ENCODE results near the gene PITHD1. TPM values are rescaled to one million over a fixed set of nuclear protein-coding genes. Genes with fewer than 3 reads are reported as not detected.

Gene PITHD1
- total and polyA plus RNA-seq, 2 of the 8 experiments (the other 6 are each of a cell fraction or from before 2014, with no cell fraction given): 67.4 to 68.8 TPM

GRCh38 chr1:23800400-23801337 lies 22.5 kb downstream of the PITHD1 start, which contains the start of gene GALE:
GALE (minus strand) TSS chr1:23800754; CDS start chr1:23799007, 1,747 bp downstream.
- Histone ChIP-seq H3K79me1 (ENCODE audit: low read depth, low read length) (no peaks in the 10 kb centered on the region), H3K4me3 (ENCODE audit: extremely low read depth in 1 of 4, insufficient read depth in 2 of 4, low read depth in 3 of 4, low read length in 4 of 4) (peak within 1 kb of the TSS; percentile 57 to 81 (median 70)), H2BK120ac (replicated peaks; ENCODE audit: low read depth, low read length) (peak within 1 kb of the TSS; percentile 69), H4K8ac (ENCODE audit: extremely low read depth, insufficient read depth, low read length) (peak within 1 kb of the TSS; percentile 28), H2BK5ac (ENCODE audit: low read depth, low read length) (peak within 1 kb of the TSS; percentile 79; the same call in 1 of the 2 replicates), H4K5ac (ENCODE audit: insufficient read length, low read depth, low read length) (peak within 1 kb of the TSS; percentile 21), H3K56ac (replicated peaks; ENCODE audit: insufficient read length, low read depth, low read length) (peak within 1 kb of the TSS; percentile 52), H2BK15ac (ENCODE audit: low read length) (0 out of 2 replicates have a peak within 1 kb of the TSS, but pooled peaks have one; percentile 72), H3K9me3 (ENCODE audit: insufficient read depth in 2 of 2, low read depth in 1 of 2, low read length in 1 of 2) (no peaks in the 10 kb centered on the region), H3K27me3 (replicated peaks in 1 of 4; ENCODE audit: control insufficient read depth in 3 of 4, extremely low read depth in 1 of 4, insufficient read depth in 3 of 4, low read length in 3 of 4) (no peaks in the 10 kb centered on the region; a peak in 1 of 7 replicates), H2AK5ac (ENCODE audit: low read depth, low read length) (no peak within 1 kb of the TSS), H4K91ac (replicated peaks; ENCODE audit: insufficient read length, low read length) (peak within 1 kb of the TSS; percentile 79), H3K9ac (replicated peaks in 1 of 4; ENCODE audit: extremely low read depth in 1 of 4, low read depth in 3 of 4, low read length in 3 of 4) (peak within 1 kb of the TSS; percentile 33 to 82 (median 45)), H3K27ac (ENCODE audit: low read depth, low read length) (no peak within 1 kb of the TSS), H3K14ac (ENCODE audit: insufficient read length) (no peak within 1 kb of the TSS), H3K4ac (replicated peaks; ENCODE audit: insufficient read length, low read depth, low read length) (no peak within 1 kb of the TSS), H3K79me2 (ENCODE audit: control insufficient read depth in 1 of 2, insufficient read depth in 2 of 2, low read length in 2 of 2) (no peaks in the 10 kb centered on the region), H3K23me2 (ENCODE audit: low read depth, low read length) (peaks cover 16% of the 10 kb centered on the region), H3K36me3 (ENCODE audit: control insufficient read depth in 2 of 4, insufficient read depth in 4 of 4, low read length in 3 of 4) (peaks cover 6 to 18% (median 14%) of the 10 kb centered on the region in 4 experiments; a peak in 5 of 8 replicates), H3K4me2 (ENCODE audit: insufficient read depth in 1 of 2, low read depth in 2 of 2, low read length in 2 of 2) (peak within 1 kb of the TSS; percentile 89 to 95), H2AFZ (ENCODE audit: low read length) (no peak within 1 kb of the TSS), H3K4me1 (replicated peaks in 1 of 4; ENCODE audit: control insufficient read depth in 3 of 4, insufficient read depth in 4 of 4, low read length in 3 of 4) (peaks cover 0 to 12% (median 9%) of the 10 kb centered on the region in 4 experiments; a peak in 5 of 7 replicates), H3K18ac (ENCODE audit: extremely low read depth, low read length) (peak within 1 kb of the TSS; percentile 53), H2BK20ac (ENCODE audit: low read length) (no peak within 1 kb of the TSS), H2BK12ac (ENCODE audit: low read depth, low read length) (peak within 1 kb of the TSS; percentile 53; the same call in 1 of the 2 replicates), H3K23ac (ENCODE audit: insufficient read length) (no peak within 1 kb of the TSS), H4K20me1 (replicated peaks in 1 of 2; ENCODE audit: control insufficient read depth in 1 of 2, insufficient read depth in 2 of 2, low read length in 2 of 2) (peaks cover 2 to 6% of the 10 kb centered on the region in 2 experiments)
- DNase-seq (ENCODE audit: low read depth in 1 of 2, low spot score in 2 of 2) (peak in 1 of 2 experiments; percentile 84), FAIRE-seq (no peak)
- POLR2A ChIA-PET (ENCODE audit: partially characterized antibody): interaction anchor here (0.6 to 16.2 kb wide), 13 partner anchors 10 to 159 kb away, joined by 3 to 192 read pairs (median 4); partner anchors contain the start of genes HMGCL, LYPLA2, PITHD1 and PNRC2
- CTCF ChIA-PET (ENCODE audit: partially characterized antibody): interaction anchor here (0.6 to 5.3 kb wide), 13 partner anchors 10 to 143 kb away, joined by 3 to 66 read pairs (median 6); partner anchors contain the start of gene PITHD1
- WGBS, 2 experiments (ENCODE audit: extremely low coverage in 1 of 2, insufficient coverage in 1 of 2, insufficient read length in 1 of 2, insufficient replicate concordance in 2 of 2, low coverage in 1 of 2, low lambda C conversion rate in 2 of 2, missing lambda C conversion rate in 1 of 2): 2% methylated on average over 44 of the region's 82 CpGs; no CpG with 5 or more reads in 1 of the 2 experiments
- peak in 1 of 2 experiments; percentile 60; a peak in 1 of 4 replicates for TF ChIP-seq SIN3A (conservative IDR thresholded peaks at IDR 0.05 in 1 of 2, IDR thresholded peaks at IDR 0.05 in 1 of 2; ENCODE audit: low read depth in 1 of 2, low read length in 2 of 2)
- TF ChIP-seq CEBPB (IDR thresholded peaks at IDR 0.05; ENCODE audit: low read depth, low read length): no peak
- TF ChIP-seq RAD21 (IDR thresholded peaks at IDR 0.05 in 1 of 2, conservative IDR thresholded peaks at IDR 0.05 in 1 of 2; ENCODE audit: low read depth in 2 of 2, low read length in 2 of 2): no peak
- TF ChIP-seq, protein P1, sequence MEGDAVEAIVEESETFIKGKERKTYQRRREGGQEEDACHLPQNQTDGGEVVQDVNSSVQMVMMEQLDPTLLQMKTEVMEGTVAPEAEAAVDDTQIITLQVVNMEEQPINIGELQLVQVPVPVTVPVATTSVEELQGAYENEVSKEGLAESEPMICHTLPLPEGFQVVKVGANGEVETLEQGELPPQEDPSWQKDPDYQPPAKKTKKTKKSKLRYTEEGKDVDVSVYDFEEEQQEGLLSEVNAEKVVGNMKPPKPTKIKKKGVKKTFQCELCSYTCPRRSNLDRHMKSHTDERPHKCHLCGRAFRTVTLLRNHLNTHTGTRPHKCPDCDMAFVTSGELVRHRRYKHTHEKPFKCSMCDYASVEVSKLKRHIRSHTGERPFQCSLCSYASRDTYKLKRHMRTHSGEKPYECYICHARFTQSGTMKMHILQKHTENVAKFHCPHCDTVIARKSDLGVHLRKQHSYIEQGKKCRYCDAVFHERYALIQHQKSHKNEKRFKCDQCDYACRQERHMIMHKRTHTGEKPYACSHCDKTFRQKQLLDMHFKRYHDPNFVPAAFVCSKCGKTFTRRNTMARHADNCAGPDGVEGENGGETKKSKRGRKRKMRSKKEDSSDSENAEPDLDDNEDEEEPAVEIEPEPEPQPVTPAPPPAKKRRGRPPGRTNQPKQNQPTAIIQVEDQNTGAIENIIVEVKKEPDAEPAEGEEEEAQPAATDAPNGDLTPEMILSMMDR (IDR thresholded peaks at IDR 0.05; ENCODE audit: control extremely low read depth in 1 of 3, insufficient read depth in 1 of 3, low read depth in 1 of 3, low read length in 3 of 3): no peak
- peak; percentile 23; the same call in 1 of the 2 replicates for TF ChIP-seq TAF1 (IDR thresholded peaks at IDR 0.05; ENCODE audit: low read depth, low read length)
- peak; percentile 56 for TF ChIP-seq PHF8 (conservative IDR thresholded peaks at IDR 0.05; ENCODE audit: low read depth, low read length)
